Activated CD8-positive, alpha-beta T cell treated with anti-CD3 and anti-CD28 coated beads for 36 hours (primary cell): ENCODE data around the gene HMGA1. TPM values are rescaled to one million over a fixed set of nuclear protein-coding genes. Genes with fewer than 3 reads are reported as not detected.
"Not testable (repeated sequence)": the region's sequence is repeated elsewhere in the genome, so short reads cannot be mapped to it uniquely, and the experiment has no call there.

ENCODE experiments used
- ATAC-seq: fragments of 200-7000 bp; cut with Tn5 transposase; one replicate; pipeline ENCODE4 v1.10.0; 2021; ENCODE audit warnings: mild to moderate bottlenecking, moderate library complexity
- CTCF ChIA-PET: fragments of 350-600 bp; sonication (Branson Sonifier 250); formaldehyde crosslinking; loops from one replicate; lab custom pipeline; 2021; ENCODE audit warnings: antibody characterized with exemption; lab: Charles Lee
- POLR2A ChIA-PET: fragments of 350-600 bp; sonication (Branson Sonifier 250); formaldehyde crosslinking; loops from one replicate; lab custom pipeline; 2021; ENCODE audit warnings: antibody characterized with exemption; lab: Charles Lee
- DNase-seq: peaks from one replicate; pipeline ENCODE4 v3.0.0-alpha.2; 2020
- H3K27ac Mint-ChIP-seq: one replicate; pipeline ENCODE4 v1.8.0; 2021; ENCODE audit warnings: mild to moderate bottlenecking, mixed read lengths
- H3K27me3 Mint-ChIP-seq: one replicate; pipeline ENCODE4 v1.8.0; 2021; ENCODE audit warnings: mixed read lengths
- H3K36me3 Mint-ChIP-seq: one replicate; pipeline ENCODE4 v1.8.0; 2021; ENCODE audit warnings: low read depth, mixed read lengths
- H3K4me1 Mint-ChIP-seq: one replicate; pipeline ENCODE4 v1.8.0; 2021; ENCODE audit warnings: low read depth, mixed read lengths
- H3K4me3 Mint-ChIP-seq: one replicate; pipeline ENCODE4 v1.8.0; 2021; ENCODE audit warnings: mild to moderate bottlenecking, moderate library complexity, mixed read lengths
- H3K9me3 Mint-ChIP-seq: one replicate; pipeline ENCODE4 v1.8.0; 2021; ENCODE audit warnings: mixed read lengths
- CTCF ChIP-seq: fragments of 200-600 bp; IDR thresholded peaks from one replicate; pipeline ENCODE4 v1.8.0; 2022; ENCODE audit warnings: antibody characterized with exemption, mild to moderate bottlenecking
- intact Hi-C: fragments of 100-400 bp; cut with micrococcal nuclease; formaldehyde crosslinking; loops from one replicate; pipeline ENCODE4 v1.10.0; 2022
- total RNA-seq, 2 experiments: library from RNA; stranded (reverse); gene quantifications; one replicate each; pipeline ENCODE4 v1.2.3, GENCODE V29; 2021

The HMGA1 gene
- total RNA-seq, 2 experiments from 2014 or later = 683 to 709 TPM

- H3K4me3 Mint-ChIP-seq = no peak overlapping the region
- intact Hi-C loops = no loop called here
- ATAC-seq (no peak), DNase-seq (no peak)
- H3K27ac Mint-ChIP-seq = no peak overlapping the region
- ChIA-PET POLR2A (no interaction called here), CTCF (no interaction called here)
- no peaks in the 10 kb centered on the region for H3K36me3 Mint-ChIP-seq
- no peak for TF ChIP-seq CTCF
- peaks cover 3% of the 10 kb centered on the region for H3K9me3 Mint-ChIP-seq
- H3K4me1 Mint-ChIP-seq = no peaks in the 10 kb centered on the region
- H3K27me3 Mint-ChIP-seq = no peaks in the 10 kb centered on the region
These were observed 22.9 kb downstream of the HMGA1 start for GRCh38 chr6:34259529-34260069.

DNA sequence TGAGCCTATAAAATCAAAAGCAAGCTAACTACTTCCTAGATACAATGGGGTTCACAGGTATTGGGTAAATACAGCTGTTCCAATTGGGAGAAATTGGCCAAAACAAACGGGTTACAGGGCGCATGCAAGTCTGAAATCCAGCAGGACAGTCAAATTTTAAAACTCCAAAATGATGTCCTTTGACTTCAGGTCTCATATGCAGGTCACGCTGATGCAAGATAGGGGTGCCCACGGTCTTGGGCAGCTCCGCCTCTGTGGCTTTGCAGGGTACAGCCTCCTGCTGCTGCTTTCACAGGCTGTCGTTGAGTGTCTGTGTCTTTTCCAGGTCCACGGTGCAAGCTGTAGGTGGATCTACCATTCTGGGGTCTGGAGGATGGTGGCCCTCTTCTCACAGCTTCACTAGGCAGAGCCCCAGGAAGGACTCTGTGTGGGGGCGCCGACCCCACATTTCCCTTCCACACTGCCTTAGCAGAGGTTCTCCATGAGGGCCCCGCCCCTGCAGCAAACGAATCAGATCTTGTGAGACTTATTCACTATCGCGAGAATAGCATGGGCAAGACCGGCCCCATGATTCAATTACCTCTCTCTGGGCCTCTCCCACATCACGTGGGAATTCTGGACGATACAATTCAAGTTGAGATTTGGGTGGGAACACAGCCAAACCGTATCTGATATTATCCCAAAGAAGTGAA is 24.0 kb downstream of the HMGA1 start:
- ChIA-PET POLR2A (no interaction called here), CTCF (no interaction called here)
- ATAC-seq = no peak
- no peaks in the 10 kb centered on the region for H3K27me3 Mint-ChIP-seq
- no peak for DNase-seq
- H3K4me3 Mint-ChIP-seq = no peak overlapping the region
- no peak overlapping the region for H3K27ac Mint-ChIP-seq
- no peaks in the 10 kb centered on the region for H3K36me3 Mint-ChIP-seq
- peaks cover 3% of the 10 kb centered on the region for H3K9me3 Mint-ChIP-seq
- no peaks in the 10 kb centered on the region for H3K4me1 Mint-ChIP-seq
- intact Hi-C loops = no loop called here
- no peak for TF ChIP-seq CTCF

DNA sequence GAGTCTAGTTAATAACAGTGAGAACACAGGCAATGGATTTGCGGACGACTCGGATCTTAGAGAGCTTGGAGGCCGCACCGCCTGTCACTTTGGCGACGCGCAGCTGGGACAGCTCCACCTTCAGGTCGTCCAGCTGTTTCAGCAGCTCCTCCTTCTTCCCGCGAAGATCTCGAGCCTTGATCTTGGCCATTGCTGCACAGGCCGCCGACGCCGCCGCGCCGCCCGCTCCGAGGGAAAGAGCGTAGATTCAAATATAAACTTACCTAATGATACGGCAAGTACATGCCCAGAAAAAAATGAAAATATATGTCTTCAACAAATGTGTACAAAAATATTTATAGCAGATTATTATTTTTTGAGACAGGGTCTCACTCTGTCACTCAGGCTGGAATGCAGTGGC is 26.8 kb downstream of the HMGA1 start:
- H3K4me3 Mint-ChIP-seq, POLR2A ChIA-PET, H3K27me3 Mint-ChIP-seq, ATAC-seq, DNase-seq, H3K4me1 Mint-ChIP-seq, CTCF ChIA-PET, H3K36me3 Mint-ChIP-seq, H3K27ac Mint-ChIP-seq, intact Hi-C loops, H3K9me3 Mint-ChIP-seq: not testable (repeated sequence)

GRCh38 chr6:34267746-34268145 is 31.1 kb downstream of the HMGA1 start:
- DNase-seq (no peak), ATAC-seq (no peak)
- TF ChIP-seq CTCF = no peak
- intact Hi-C loops = no loop called here
- ChIA-PET POLR2A (interaction anchor here (1.3 kb wide), 1 partner anchor 26 kb away, joined by 4 read pairs; no protein-coding TSS in a partner anchor), CTCF (interaction anchor here (0.9 to 2.0 kb wide), 3 partner anchors 9 to 72 kb away, joined by 3 to 6 read pairs (median 4); no protein-coding TSS in a partner anchor)
- Mint-ChIP-seq H3K27me3 (no peaks in the 10 kb centered on the region), H3K4me1 (peaks cover 5% of the 10 kb centered on the region), H3K9me3 (peaks cover 2% of the 10 kb centered on the region), H3K27ac (no peak overlapping the region), H3K36me3 (no peaks in the 10 kb centered on the region), H3K4me3 (no peak overlapping the region)

DNA sequence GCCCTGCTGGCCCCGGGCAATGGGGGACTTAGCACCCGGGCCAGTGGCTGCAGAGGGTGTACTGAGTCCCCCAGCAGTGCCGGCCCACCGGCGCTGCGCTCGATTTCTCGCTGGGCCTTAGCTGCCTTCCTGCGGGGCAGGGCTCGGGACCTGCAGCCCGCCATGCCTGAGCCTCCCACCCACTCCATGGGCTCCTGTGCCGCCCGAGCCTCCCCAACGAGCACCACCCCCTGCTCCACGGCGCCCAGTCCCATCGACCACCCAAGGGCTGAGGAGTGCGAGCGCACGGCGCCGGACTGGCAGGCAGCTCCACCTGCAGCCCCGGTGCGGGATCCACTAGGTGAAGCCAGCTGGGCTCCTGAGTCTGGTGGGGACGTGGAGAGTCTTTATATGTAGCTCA is 32.5 kb downstream of the HMGA1 start:
- CTCF ChIA-PET, H3K27ac Mint-ChIP-seq, H3K27me3 Mint-ChIP-seq, H3K9me3 Mint-ChIP-seq, POLR2A ChIA-PET, H3K36me3 Mint-ChIP-seq, ATAC-seq, DNase-seq, intact Hi-C loops, H3K4me1 Mint-ChIP-seq, H3K4me3 Mint-ChIP-seq: not testable (repeated sequence)

GRCh38 chr6:34269658-34270341 is 33.1 kb downstream of the HMGA1 start:
- H3K27ac Mint-ChIP-seq = peak overlapping the region; percentile 45
- H3K4me1 Mint-ChIP-seq, H3K4me3 Mint-ChIP-seq, H3K36me3 Mint-ChIP-seq, intact Hi-C loops, H3K9me3 Mint-ChIP-seq, POLR2A ChIA-PET, CTCF ChIA-PET, H3K27me3 Mint-ChIP-seq: not testable (repeated sequence)
- ATAC-seq (peak; percentile 37), DNase-seq (peak; percentile 24)
